NAMALWA (cell line): ENCODE results near the gene ZNF486.
"Not testable (repeated sequence)": the region's sequence is repeated elsewhere in the genome, so short reads cannot be mapped to it uniquely, and the experiment has no call there.

Experiments used
- DNase-seq: peaks from one replicate; pipeline ENCODE4 v3.0.0-alpha.2; 2015; ENCODE audit warnings: low spot score

The ZNF486 gene

DNA sequence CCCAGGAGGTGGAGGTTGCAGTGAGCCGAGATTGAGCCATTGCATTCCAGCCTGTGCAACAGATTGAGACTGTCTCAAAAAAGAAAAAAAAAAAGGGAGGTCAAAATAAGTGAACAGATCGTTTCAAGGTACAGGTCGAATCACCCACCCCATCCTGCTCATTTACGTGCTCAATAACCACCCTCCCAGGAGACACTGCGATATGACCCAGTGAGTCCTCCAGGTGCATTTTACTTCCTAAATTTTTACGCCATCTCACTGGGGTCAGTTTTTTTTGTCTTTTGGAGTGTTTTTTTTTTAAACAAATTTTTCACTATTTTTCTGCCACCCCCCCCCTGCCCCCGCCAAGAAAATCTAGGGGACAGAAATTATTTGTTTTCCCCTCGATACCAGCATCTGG is 68.1 kb downstream of the ZNF486 start:
- DNase-seq: peak; percentile 41

DNA sequence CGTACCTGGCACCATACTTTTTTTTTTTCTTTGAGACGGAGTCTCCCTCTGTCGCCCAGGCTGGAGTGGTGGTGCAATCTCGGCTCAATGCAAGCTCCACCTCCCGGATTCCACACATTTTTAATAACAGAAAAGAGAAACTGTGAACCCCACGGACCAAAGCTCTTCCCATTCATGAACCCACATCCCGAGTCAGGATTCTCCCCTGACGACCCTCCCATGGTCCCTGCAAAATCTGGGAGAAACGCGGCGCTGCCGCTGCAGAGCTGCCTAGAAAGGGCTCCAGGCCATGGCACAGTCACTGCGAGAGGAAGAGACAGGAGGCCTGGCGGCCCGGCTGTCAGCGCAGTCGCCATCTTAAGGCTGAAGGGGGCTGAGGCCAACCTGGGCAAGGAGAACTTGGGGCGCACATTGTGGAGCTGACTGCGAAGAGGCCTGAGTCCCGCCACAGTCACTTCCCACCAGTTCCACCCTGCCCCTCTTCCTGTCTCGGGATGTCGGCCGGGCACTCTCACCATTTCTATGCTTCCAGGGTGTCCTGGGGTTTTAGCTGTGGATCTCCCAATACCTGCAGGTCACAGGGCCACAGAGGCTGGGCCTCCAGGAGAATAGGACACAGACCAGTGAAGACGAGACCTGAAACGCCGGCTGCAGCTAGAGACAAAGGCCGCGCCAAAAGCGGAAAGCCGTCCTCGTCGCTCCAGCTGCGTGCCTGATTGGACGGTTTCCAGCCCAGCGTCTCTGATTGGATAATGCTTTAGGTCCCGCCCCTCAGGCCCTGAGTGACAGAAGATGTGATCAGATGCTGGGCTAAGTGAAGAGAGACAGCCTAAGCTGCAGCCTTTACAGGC is 71.0 kb downstream of the ZNF486 start:
- DNase-seq: peak; percentile 98

- DNase-seq: no peak
These were observed 76.6 kb downstream of the ZNF486 start for GRCh38 chr19:20243629-20244028.

DNA sequence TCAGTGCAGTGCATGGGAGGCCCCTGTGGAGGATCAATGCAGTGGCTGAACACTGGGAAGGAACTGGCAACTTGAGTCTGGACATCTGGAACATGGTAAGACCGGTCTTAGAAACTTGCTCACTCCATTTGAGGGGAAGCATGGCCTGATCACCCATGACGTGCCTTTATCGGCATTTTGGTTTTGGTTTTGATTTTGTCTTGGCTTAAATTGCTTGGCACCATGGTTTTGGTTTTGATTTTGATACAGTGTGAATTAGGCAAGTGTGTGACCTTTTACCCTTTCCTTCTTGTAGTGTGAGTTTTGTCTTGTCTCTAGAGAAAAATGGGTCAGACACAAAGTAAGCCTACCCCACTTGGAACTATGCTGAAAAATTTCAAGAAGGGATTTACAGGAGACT is 77.3 kb downstream of the ZNF486 start:
- no peak for DNase-seq

DNA sequence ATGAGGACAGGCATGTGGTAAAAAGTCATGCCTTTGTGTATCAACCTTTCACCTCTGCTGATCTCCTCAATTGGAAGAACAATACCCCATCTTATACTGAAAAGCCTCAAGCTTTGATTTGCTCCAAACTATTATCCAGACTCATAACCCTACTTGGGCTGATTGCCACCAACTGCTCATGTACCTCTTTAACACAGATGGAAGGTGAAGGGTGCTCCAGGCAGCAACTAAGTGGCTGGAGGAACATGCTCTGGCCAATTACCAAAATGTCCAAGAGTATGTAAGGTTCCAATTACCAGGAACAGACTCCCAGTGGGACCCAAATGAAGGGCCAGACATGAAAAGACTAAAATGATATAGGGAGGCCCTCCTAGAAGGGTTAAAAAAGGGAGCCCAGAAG is 78.3 kb downstream of the ZNF486 start:
- DNase-seq: no peak

- DNase-seq: peak; percentile 72
These were observed 80.1 kb downstream of the ZNF486 start for GRCh38 chr19:20247016-20247683.

DNA sequence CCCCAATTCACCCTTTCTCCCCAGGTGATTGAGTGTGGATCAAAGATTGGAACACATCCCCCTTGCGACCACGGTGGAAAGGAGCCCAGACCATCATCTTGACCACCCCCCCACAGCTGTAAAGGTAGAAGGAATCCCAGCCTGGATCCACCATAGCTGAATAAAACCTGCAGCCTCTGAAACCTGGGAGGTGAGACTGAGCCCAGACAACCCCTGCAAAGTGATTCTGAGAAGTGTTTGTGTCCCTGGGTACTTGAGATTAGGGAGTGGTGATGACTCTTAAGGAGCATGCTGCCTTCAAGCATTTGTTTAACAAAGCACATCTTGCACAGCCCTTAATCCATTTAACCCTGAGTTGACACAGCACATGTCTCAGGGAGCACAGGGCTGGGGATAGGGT is 81.2 kb downstream of the ZNF486 start:
- DNase-seq: not testable (repeated sequence)
